SK-N-SH (cell line): ENCODE data around the gene SLC8B1. TPM values are rescaled to one million over a fixed set of nuclear protein-coding genes. Genes with fewer than 3 reads are reported as not detected.

Experiments
- CTCF ChIA-PET: fragments of 300-600, 350-600 bp; formaldehyde crosslinking; extraction: SDS; loops from one replicate; lab custom pipeline; 2021; lab: Yijun Ruan, JAX
- POLR2A ChIA-PET: fragments of 350-600 bp; sonication (Branson Sonifier 250); formaldehyde crosslinking; extraction: SDS; loops from one replicate; lab custom pipeline; 2020; ENCODE audit warnings: antibody characterized with exemption, inconsistent platforms; lab: Yijun Ruan, JAX
- DNase-seq: peaks from one replicate; pipeline ENCODE4 v3.0.0; 2012
- H2AFZ ChIP-seq: fragments of 200-600 bp; sonication (generic); 2 replicates; pipeline ENCODE4 v1.8.1; 2016; ENCODE audit warnings: antibody characterized with exemption, mild to moderate bottlenecking, low read depth
- H3F3A ChIP-seq: fragments of 200-600 bp; sonication (generic); replicated peaks from 2 replicates; pipeline ENCODE3; 2016; ENCODE audit warnings: antibody characterized with exemption, mild to moderate bottlenecking; ENCODE audit not compliant: insufficient read depth
- H3K27ac ChIP-seq, 2 experiments: fragments of 200-500 bp in 1 of 2; fragments of 200-600 bp in 1 of 2; sonication (Bioruptor generic) in 1 of 2; sonication (generic), shearing (Covaris generic) in 1 of 2; 2 replicates each; pipeline versions ENCODE4 v1.5.1 to v1.6.1; 2014 to 2016; ENCODE audit warnings: low read depth in 2 of 2, inconsistent platforms in 1 of 2, low read length in 1 of 2, mild to moderate bottlenecking in 1 of 2, mixed read lengths in 1 of 2
- H3K27me3 ChIP-seq: fragments of 200-600 bp; sonication (generic), shearing (Covaris generic); 2 replicates; pipeline ENCODE4 v1.6.1; 2016; ENCODE audit warnings: mixed run types; ENCODE audit not compliant: insufficient read depth
- H3K36me3 ChIP-seq, 2 experiments: fragments of 200-500 bp in 1 of 2; fragments of 200-600 bp in 1 of 2; sonication (Bioruptor generic) in 1 of 2; sonication (generic) in 1 of 2; replicated peaks in 1 of 2; 2 replicates each; pipeline versions ENCODE3 to v1.5.1; 2014 to 2016; ENCODE audit warnings: low read length in 1 of 2, mild to moderate bottlenecking in 1 of 2; ENCODE audit not compliant: insufficient read depth in 2 of 2, control insufficient read depth in 1 of 2
- H3K4me1 ChIP-seq, 2 experiments: fragments of 200-500 bp in 1 of 2; fragments of 200-600 bp in 1 of 2; sonication (Bioruptor generic) in 1 of 2; sonication (generic), shearing (Covaris generic) in 1 of 2; 2 replicates each; pipeline versions ENCODE4 v1.5.1 to v1.6.1; 2014 to 2016; ENCODE audit warnings: low read depth in 1 of 2, low read length in 1 of 2, mixed run types in 1 of 2; ENCODE audit not compliant: insufficient read depth in 2 of 2, control insufficient read depth in 1 of 2
- H3K4me2 ChIP-seq: fragments of 200-600 bp; sonication (generic), shearing (Covaris generic); 2 replicates; pipeline ENCODE4 v1.6.1; 2017; ENCODE audit warnings: mixed run types
- H3K4me3 ChIP-seq, 2 experiments: fragments of 200-500 bp in 1 of 2; fragments of 200-600 bp in 1 of 2; sonication (Bioruptor generic) in 1 of 2; sonication (generic), shearing (Covaris generic) in 1 of 2; 2 replicates each; pipeline versions ENCODE4 v1.5.1 to v1.8.1; 2014 to 2016; ENCODE audit warnings: low read depth in 2 of 2, inconsistent platforms in 1 of 2, low read length in 1 of 2, mild to moderate bottlenecking in 1 of 2, mixed read lengths in 1 of 2, moderate library complexity in 1 of 2
- H3K79me2 ChIP-seq: fragments of 200-600 bp; sonication (generic); 2 replicates; pipeline ENCODE4 v1.8.1; 2017; ENCODE audit warnings: mild to moderate bottlenecking; ENCODE audit not compliant: insufficient read depth
- H3K9ac ChIP-seq: fragments of 200-600 bp; sonication (generic); 2 replicates; pipeline ENCODE4 v1.6.1; 2017; ENCODE audit warnings: mixed run types
- H3K9me2 ChIP-seq: fragments of 200-600 bp; sonication (generic); 2 replicates; pipeline ENCODE4 v1.6.1; 2017; ENCODE audit warnings: mixed run types
- H3K9me3 ChIP-seq: fragments of 200-600 bp; sonication (generic); 2 replicates; pipeline ENCODE4 v1.6.1; 2017; ENCODE audit warnings: mixed run types, mild to moderate bottlenecking, moderate library complexity
- H4K20me1 ChIP-seq: fragments of 200-600 bp; sonication (generic); 2 replicates; pipeline ENCODE4 v1.6.1; 2017; ENCODE audit warnings: mild to moderate bottlenecking, mixed run types; ENCODE audit not compliant: insufficient read depth
- ELF1 ChIP-seq: IDR thresholded peaks from 2 replicates; pipeline ENCODE4 v1.4.0; 2012
- FOSL2 ChIP-seq: IDR thresholded peaks from 2 replicates; pipeline ENCODE4 v1.4.0; 2012; ENCODE audit warnings: low read depth, mild to moderate bottlenecking, moderate library complexity, borderline replicate concordance
- FOXM1 ChIP-seq: IDR thresholded peaks from 2 replicates; pipeline ENCODE4 v1.4.0; 2012; ENCODE audit warnings: low read depth, mild to moderate bottlenecking
- NFIC ChIP-seq: IDR thresholded peaks from 2 replicates; pipeline ENCODE4 v1.4.0; 2012; ENCODE audit warnings: borderline replicate concordance
- NRF1 ChIP-seq: IDR thresholded peaks from 2 replicates; pipeline ENCODE4 v1.6.1; 2012; ENCODE audit warnings: low read depth, mild to moderate bottlenecking, low read length
- POLR2AphosphoS5 ChIP-seq: IDR thresholded peaks from 2 replicates; pipeline ENCODE4 v1.6.1; 2012; ENCODE audit warnings: low read depth, low read length
- RCOR1 ChIP-seq: fragments of 150-350 bp; IDR thresholded peaks from 2 replicates; pipeline ENCODE4 v1.6.1; 2017; ENCODE audit warnings: antibody characterized with exemption, low read length
- RFX5 ChIP-seq: IDR thresholded peaks from 2 replicates; pipeline ENCODE4 v1.6.1; 2012; ENCODE audit warnings: mild to moderate bottlenecking, improper control_type of control experiment, low read length
- RXRA ChIP-seq: IDR thresholded peaks from 2 replicates; pipeline ENCODE4 v1.4.0; 2012; ENCODE audit warnings: low read depth, mild to moderate bottlenecking, borderline replicate concordance
- SIN3A ChIP-seq: IDR thresholded peaks from 2 replicates; pipeline ENCODE4 v1.6.1; 2012; ENCODE audit warnings: low read depth, mild to moderate bottlenecking, low read length, moderate library complexity, borderline replicate concordance
- SMC3 ChIP-seq: IDR thresholded peaks from 2 replicates; pipeline ENCODE4 v1.6.1; 2012; ENCODE audit warnings: low read depth, low read length, improper control_type of control experiment
- TAF1 ChIP-seq: IDR thresholded peaks from 2 replicates; pipeline ENCODE4 v1.6.1; 2012; ENCODE audit warnings: low read depth, mild to moderate bottlenecking, low read length, moderate library complexity, borderline replicate concordance
- TEAD4 ChIP-seq: IDR thresholded peaks from 2 replicates; pipeline ENCODE4 v1.4.0; 2012; ENCODE audit warnings: mild to moderate bottlenecking, borderline replicate concordance; ENCODE audit not compliant: insufficient read depth
- WGBS: methylation state at CpG from one replicate; pipeline ENCODE4 v1.1.6; 2017; ENCODE audit warnings: low lambda C conversion rate; 5-methylcytosine and 5-hydroxymethylcytosine counted together
- polyA plus RNA-seq, 3 experiments: library from polyadenylated mRNA; depleted of rRNA; stranded (reverse); fragments of >200 nt; gene quantifications; 2 replicates each; pipeline ENCODE4 v1.2.3, GENCODE V29; 2012
- TF ChIP-seq, protein P1 (sequence below): fragments of 150-350 bp; IDR thresholded peaks from 2 replicates; pipeline ENCODE4 v1.6.1; 2016; ENCODE audit warnings: mild to moderate bottlenecking, low read depth, low read length
- TF ChIP-seq, protein P2 (sequence below): IDR thresholded peaks from 2 replicates; pipeline ENCODE4 v1.4.0; 2012; ENCODE audit warnings: low read depth, borderline replicate concordance
- TF ChIP-seq, protein P3 (sequence below): IDR thresholded peaks from 2 replicates; pipeline ENCODE4 v1.4.0; 2012; ENCODE audit warnings: low read depth, borderline replicate concordance
- TF ChIP-seq, protein P4 (sequence below): fragments of 200-600 bp; sonication (generic); IDR thresholded peaks from 2 replicates; pipeline ENCODE4 v1.6.1; 2017; ENCODE audit warnings: antibody characterized with exemption, mild to moderate bottlenecking, moderate library complexity
- TF ChIP-seq, protein P5 (sequence below): IDR thresholded peaks from 2 replicates; pipeline ENCODE4; 2012

The SLC8B1 gene
- polyA plus RNA-seq, 1 of the 3 experiments (the other 2 are of a cell fraction) = 12.0 TPM

DNA sequence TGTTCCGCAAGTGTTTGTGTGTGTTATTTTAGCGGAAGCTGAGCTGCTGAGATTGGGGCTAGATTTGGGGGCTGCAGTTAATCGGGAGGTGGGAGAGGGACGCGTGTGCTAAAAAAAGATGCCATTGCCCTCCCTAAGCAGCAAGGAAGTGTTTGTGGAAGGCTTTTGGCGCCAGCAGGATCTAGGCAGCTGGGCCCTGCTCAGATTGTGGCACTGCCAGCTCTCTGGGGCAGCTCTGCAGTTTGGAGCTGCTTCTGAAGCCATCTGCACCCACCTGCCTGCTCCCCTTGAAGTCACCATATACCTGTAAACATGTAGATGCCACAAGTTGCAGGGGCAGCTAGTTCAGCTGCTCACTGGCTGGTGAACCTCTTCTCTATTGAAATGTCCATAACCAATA is 84.9 kb downstream of the SLC8B1 start:
- no peak overlapping the region for H3K9ac ChIP-seq
- no peak for DNase-seq
- no peaks in the 10 kb centered on the region for H3K9me3 ChIP-seq
- no peak overlapping the region for H3K4me3 ChIP-seq
- H3K79me2 ChIP-seq = no peaks in the 10 kb centered on the region
- TF ChIP-seq FOSL2 = no peak
- no peaks in the 10 kb centered on the region for H3K27me3 ChIP-seq
- peaks cover 19 to 39% of the 10 kb centered on the region in 2 experiments for H3K4me1 ChIP-seq
- no peaks in the 10 kb centered on the region for H3F3A ChIP-seq
- H3K36me3 ChIP-seq = peaks cover 2 to 5% of the 10 kb centered on the region in 2 experiments
- no peak overlapping the region for H2AFZ ChIP-seq
- no peak overlapping the region for H3K27ac ChIP-seq
- no peak overlapping the region for H3K4me2 ChIP-seq
- ChIA-PET CTCF (interaction anchor here (1.1 kb wide), 1 partner anchor 10 kb away, joined by 5 read pairs; no protein-coding TSS in a partner anchor), POLR2A (no interaction called here)
- 96% methylated on average over 5 of the region's 6 CpGs for WGBS
- no peaks in the 10 kb centered on the region for H4K20me1 ChIP-seq
- H3K9me2 ChIP-seq = no peaks in the 10 kb centered on the region

DNA sequence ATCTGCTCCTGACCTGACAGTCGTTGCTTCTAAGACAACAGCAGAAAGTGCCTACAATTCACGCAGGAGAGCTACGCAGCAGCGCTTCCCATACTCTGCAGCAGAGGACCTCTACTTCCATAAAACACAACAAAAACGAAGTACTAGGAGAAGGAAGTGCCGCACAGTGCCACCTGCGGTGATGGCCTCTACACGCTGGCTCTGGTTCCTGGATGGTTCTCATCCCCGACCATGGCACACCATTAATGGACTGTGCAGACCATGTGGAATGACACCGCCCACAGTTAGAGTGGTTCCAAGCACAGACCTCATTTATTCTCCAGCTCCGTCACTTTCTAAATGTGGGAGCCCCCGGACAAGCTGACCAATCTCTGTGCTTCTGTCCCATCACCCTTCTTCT is 85.4 kb downstream of the SLC8B1 start:
- ChIA-PET POLR2A (no interaction called here), CTCF (interaction anchor here (1.1 kb wide), 1 partner anchor 11 kb away, joined by 5 read pairs; no protein-coding TSS in a partner anchor)

More for the DNA sequence above, 85.4 kb downstream of the SLC8B1 start:
- Histone ChIP-seq H3K4me3 (no peak overlapping the region), H3F3A (no peaks in the 10 kb centered on the region), H3K9me3 (no peaks in the 10 kb centered on the region), H3K4me1 (peaks cover 24 to 44% of the 10 kb centered on the region in 2 experiments)
- no peak for TF ChIP-seq FOSL2
- TF ChIP-seq, protein P1, sequence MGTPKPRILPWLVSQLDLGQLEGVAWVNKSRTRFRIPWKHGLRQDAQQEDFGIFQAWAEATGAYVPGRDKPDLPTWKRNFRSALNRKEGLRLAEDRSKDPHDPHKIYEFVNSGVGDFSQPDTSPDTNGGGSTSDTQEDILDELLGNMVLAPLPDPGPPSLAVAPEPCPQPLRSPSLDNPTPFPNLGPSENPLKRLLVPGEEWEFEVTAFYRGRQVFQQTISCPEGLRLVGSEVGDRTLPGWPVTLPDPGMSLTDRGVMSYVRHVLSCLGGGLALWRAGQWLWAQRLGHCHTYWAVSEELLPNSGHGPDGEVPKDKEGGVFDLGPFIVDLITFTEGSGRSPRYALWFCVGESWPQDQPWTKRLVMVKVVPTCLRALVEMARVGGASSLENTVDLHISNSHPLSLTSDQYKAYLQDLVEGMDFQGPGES = no peak
- TF ChIP-seq RCOR1 = no peak
- TF ChIP-seq, protein P2, sequence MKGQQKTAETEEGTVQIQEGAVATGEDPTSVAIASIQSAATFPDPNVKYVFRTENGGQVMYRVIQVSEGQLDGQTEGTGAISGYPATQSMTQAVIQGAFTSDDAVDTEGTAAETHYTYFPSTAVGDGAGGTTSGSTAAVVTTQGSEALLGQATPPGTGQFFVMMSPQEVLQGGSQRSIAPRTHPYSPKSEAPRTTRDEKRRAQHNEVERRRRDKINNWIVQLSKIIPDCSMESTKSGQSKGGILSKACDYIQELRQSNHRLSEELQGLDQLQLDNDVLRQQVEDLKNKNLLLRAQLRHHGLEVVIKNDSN = no peak
- no peak for TF ChIP-seq NRF1
- TF ChIP-seq, protein P3, sequence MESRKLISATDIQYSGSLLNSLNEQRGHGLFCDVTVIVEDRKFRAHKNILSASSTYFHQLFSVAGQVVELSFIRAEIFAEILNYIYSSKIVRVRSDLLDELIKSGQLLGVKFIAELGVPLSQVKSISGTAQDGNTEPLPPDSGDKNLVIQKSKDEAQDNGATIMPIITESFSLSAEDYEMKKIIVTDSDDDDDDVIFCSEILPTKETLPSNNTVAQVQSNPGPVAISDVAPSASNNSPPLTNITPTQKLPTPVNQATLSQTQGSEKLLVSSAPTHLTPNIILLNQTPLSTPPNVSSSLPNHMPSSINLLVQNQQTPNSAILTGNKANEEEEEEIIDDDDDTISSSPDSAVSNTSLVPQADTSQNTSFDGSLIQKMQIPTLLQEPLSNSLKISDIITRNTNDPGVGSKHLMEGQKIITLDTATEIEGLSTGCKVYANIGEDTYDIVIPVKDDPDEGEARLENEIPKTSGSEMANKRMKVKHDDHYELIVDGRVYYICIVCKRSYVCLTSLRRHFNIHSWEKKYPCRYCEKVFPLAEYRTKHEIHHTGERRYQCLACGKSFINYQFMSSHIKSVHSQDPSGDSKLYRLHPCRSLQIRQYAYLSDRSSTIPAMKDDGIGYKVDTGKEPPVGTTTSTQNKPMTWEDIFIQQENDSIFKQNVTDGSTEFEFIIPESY = no peak
- no peak for TF ChIP-seq TAF1
- no peak for TF ChIP-seq NFIC
- TF ChIP-seq RXRA = no peak
- no peak for TF ChIP-seq ELF1
- TF ChIP-seq SMC3 = no peak
- TF ChIP-seq RFX5 = no peak
- TF ChIP-seq, protein P4, sequence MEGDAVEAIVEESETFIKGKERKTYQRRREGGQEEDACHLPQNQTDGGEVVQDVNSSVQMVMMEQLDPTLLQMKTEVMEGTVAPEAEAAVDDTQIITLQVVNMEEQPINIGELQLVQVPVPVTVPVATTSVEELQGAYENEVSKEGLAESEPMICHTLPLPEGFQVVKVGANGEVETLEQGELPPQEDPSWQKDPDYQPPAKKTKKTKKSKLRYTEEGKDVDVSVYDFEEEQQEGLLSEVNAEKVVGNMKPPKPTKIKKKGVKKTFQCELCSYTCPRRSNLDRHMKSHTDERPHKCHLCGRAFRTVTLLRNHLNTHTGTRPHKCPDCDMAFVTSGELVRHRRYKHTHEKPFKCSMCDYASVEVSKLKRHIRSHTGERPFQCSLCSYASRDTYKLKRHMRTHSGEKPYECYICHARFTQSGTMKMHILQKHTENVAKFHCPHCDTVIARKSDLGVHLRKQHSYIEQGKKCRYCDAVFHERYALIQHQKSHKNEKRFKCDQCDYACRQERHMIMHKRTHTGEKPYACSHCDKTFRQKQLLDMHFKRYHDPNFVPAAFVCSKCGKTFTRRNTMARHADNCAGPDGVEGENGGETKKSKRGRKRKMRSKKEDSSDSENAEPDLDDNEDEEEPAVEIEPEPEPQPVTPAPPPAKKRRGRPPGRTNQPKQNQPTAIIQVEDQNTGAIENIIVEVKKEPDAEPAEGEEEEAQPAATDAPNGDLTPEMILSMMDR = no peak
- TF ChIP-seq POLR2AphosphoS5 = no peak
- TF ChIP-seq FOXM1 = no peak
- TF ChIP-seq, protein P5, sequence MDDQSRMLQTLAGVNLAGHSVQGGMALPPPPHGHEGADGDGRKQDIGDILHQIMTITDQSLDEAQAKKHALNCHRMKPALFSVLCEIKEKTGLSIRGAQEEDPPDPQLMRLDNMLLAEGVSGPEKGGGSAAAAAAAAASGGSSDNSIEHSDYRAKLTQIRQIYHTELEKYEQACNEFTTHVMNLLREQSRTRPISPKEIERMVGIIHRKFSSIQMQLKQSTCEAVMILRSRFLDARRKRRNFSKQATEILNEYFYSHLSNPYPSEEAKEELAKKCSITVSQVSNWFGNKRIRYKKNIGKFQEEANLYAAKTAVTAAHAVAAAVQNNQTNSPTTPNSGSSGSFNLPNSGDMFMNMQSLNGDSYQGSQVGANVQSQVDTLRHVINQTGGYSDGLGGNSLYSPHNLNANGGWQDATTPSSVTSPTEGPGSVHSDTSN = no peak
- no peak for TF ChIP-seq SIN3A
- TF ChIP-seq TEAD4 = no peak
- TF ChIP-seq, all 33 proteins: peak for 0
- Histone ChIP-seq H3K79me2 (no peaks in the 10 kb centered on the region), H2AFZ (no peak overlapping the region), H3K9ac (no peak overlapping the region), H3K4me2 (no peak overlapping the region), H3K9me2 (no peaks in the 10 kb centered on the region), H3K27me3 (no peaks in the 10 kb centered on the region), H3K36me3 (peaks cover 2 to 5% of the 10 kb centered on the region in 2 experiments), H4K20me1 (no peaks in the 10 kb centered on the region), H3K27ac (no peak overlapping the region)
- 92% methylated on average over 12 of the region's 12 CpGs for WGBS
- no peak for DNase-seq
